OCI-LY3 (cell line): ENCODE results near the gene IRAK1.

Experiments
- EZH2phosphoT487 ChIP-seq: fragments of 200-600 bp; shearing (Covaris generic); IDR thresholded peaks from 2 replicates; pipeline ENCODE4 v1.6.1; 2018; ENCODE audit warnings: antibody characterized with exemption, mixed run types, low read depth
- TF ChIP-seq, protein P1 (sequence below): fragments of 200-600, 300-600 bp; sonication (generic); IDR thresholded peaks from 2 replicates; pipeline ENCODE4 v1.5.1; 2014; ENCODE audit warnings: antibody characterized with exemption, low read length, low read depth

DNA sequence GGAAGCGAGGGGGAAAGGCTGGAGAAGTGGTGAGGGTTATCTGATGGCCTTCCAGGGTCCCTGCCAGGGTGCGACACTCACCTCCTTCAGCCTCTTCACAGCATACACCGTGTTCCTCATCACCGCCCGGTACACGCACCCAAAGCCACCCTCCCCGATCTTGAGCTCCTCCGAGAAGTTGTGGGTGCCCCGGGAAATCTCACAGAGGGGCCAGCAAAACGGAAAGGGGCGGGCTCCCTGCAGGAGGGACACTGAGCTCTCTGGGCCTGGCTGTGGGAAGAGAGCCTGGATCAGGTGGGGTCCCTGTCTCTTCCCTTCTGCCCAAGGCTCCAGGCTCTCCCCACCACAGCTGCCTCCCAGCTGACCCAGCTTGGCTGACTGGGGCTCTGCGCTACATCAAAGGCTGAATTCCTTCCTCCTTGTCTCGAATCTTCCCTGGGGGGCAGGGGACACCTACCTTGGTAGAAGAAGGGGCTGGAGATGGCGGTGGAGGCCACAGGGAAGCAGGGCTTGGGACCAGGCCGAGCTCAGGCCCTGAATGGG lies 1.1 kb downstream of the IRAK1 start:
- TF ChIP-seq, protein P1, sequence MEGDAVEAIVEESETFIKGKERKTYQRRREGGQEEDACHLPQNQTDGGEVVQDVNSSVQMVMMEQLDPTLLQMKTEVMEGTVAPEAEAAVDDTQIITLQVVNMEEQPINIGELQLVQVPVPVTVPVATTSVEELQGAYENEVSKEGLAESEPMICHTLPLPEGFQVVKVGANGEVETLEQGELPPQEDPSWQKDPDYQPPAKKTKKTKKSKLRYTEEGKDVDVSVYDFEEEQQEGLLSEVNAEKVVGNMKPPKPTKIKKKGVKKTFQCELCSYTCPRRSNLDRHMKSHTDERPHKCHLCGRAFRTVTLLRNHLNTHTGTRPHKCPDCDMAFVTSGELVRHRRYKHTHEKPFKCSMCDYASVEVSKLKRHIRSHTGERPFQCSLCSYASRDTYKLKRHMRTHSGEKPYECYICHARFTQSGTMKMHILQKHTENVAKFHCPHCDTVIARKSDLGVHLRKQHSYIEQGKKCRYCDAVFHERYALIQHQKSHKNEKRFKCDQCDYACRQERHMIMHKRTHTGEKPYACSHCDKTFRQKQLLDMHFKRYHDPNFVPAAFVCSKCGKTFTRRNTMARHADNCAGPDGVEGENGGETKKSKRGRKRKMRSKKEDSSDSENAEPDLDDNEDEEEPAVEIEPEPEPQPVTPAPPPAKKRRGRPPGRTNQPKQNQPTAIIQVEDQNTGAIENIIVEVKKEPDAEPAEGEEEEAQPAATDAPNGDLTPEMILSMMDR = no peak
- no peak for TF ChIP-seq EZH2phosphoT487
